Esophagus squamous epithelium (tissue), 4 donors: Measurements from ENCODE around the gene DTX1.

Experiments used
- POLR2A ChIP-seq, 4 donors: fragments of 450-650 bp; IDR thresholded peaks; one replicate each; pipeline ENCODE4 v1.6.1; 2017; ENCODE audit warnings: antibody characterized with exemption in 4 of 4, mild to moderate bottlenecking in 4 of 4, moderate library complexity in 3 of 4
- TF ChIP-seq, protein P1 (sequence below), 6 experiments: fragments of 450-650 bp in 4 of 6; fragments of 200-600 bp in 2 of 6; sonication (generic) in 2 of 6; IDR thresholded peaks; one replicate each; pipeline ENCODE4 v1.5.1; 2016 to 2019; ENCODE audit warnings: antibody characterized with exemption in 6 of 6, mild to moderate bottlenecking in 4 of 6, moderate library complexity in 4 of 6

DNA sequence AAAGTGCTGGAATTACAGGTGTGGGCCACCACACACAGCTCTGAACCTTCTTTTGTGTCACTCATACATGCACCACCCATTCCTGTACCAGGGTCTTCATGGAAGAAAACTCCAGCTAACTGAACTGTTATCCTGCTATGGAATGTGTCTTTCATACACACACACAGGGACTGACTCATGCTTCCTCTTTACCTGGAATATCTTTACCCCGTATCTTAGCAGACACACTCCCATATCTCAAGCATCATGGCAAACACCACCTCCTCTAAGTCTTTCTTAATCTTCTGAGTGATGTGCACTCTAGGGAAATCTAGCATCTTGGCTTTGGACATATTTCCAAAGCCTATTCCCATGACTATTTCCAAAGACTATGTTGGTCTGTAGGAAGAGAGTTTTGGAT is 35.0 kb upstream of the DTX1 start:
- TF ChIP-seq, protein P1, sequence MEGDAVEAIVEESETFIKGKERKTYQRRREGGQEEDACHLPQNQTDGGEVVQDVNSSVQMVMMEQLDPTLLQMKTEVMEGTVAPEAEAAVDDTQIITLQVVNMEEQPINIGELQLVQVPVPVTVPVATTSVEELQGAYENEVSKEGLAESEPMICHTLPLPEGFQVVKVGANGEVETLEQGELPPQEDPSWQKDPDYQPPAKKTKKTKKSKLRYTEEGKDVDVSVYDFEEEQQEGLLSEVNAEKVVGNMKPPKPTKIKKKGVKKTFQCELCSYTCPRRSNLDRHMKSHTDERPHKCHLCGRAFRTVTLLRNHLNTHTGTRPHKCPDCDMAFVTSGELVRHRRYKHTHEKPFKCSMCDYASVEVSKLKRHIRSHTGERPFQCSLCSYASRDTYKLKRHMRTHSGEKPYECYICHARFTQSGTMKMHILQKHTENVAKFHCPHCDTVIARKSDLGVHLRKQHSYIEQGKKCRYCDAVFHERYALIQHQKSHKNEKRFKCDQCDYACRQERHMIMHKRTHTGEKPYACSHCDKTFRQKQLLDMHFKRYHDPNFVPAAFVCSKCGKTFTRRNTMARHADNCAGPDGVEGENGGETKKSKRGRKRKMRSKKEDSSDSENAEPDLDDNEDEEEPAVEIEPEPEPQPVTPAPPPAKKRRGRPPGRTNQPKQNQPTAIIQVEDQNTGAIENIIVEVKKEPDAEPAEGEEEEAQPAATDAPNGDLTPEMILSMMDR (IDR thresholded peaks at IDR 0.05): no peak
- no peak for TF ChIP-seq POLR2A (IDR thresholded peaks at IDR 0.05)
